Activated naive CD4-positive, alpha-beta T cell treated with Interleukin-2 at 50 U/mL for 16 hours (primary cell): ENCODE results near the gene HMGCS2.

ENCODE experiments used
- DNase-seq: peaks from one replicate; pipeline ENCODE4 v3.0.0-alpha.2; 2020

HMGCS2 gene

GRCh38 chr1:119768778-119769177, at the start of gene HMGCS2:
Gene HMGCS2 (minus strand): TSS chr1:119768905. CDS start chr1:119768844, 61 bp downstream.
- no peak for DNase-seq

GRCh38 chr1:119818181-119818580, 49.5 kb upstream of the HMGCS2 start:
- no peak for DNase-seq

GRCh38 chr1:119816407-119816806, 47.7 kb upstream of the HMGCS2 start:
- DNase-seq = no peak

- no peak for DNase-seq
These were observed 47.2 kb upstream of the HMGCS2 start for GRCh38 chr1:119815928-119816327.

- no peak for DNase-seq
These were observed 46.7 kb upstream of the HMGCS2 start for GRCh38 chr1:119815361-119815760.

- DNase-seq = no peak
These were observed 45.6 kb upstream of the HMGCS2 start for GRCh38 chr1:119814288-119814687.

GRCh38 chr1:119811985-119812557, 43.4 kb upstream of the HMGCS2 start:
- no peak for DNase-seq

- DNase-seq = no peak
These were observed 42.7 kb upstream of the HMGCS2 start, which contains the start of gene REG4 for GRCh38 chr1:119811387-119811786. Gene REG4 (minus strand): TSS chr1:119811460. CDS start chr1:119808769, 2,691 bp downstream.

- DNase-seq = peak; percentile 65
These were observed 40.4 kb upstream of the HMGCS2 start for GRCh38 chr1:119808972-119809550.

DNA sequence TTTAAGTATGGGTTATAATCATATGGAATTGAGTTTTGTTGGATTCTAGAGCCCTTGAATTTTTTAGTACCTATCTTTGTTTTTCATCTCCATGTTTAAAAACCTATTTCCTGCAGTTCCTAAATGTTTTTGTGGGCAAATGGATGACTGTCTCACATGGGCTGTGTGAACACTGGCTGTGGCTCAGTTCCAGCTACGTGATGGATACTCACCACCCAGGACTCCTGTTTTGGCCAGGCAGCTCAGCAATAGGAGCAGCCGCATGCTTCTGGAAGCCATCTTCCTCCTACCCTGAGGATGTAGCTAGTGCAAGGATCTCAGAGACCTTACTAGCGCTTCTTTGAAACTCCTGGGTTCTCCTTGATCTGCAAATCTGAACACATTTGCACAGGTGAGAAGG, 39.8 kb upstream of the HMGCS2 start:
- no peak for DNase-seq

- DNase-seq = no peak
These were observed 37.8 kb upstream of the HMGCS2 start for GRCh38 chr1:119806489-119806888.

DNA sequence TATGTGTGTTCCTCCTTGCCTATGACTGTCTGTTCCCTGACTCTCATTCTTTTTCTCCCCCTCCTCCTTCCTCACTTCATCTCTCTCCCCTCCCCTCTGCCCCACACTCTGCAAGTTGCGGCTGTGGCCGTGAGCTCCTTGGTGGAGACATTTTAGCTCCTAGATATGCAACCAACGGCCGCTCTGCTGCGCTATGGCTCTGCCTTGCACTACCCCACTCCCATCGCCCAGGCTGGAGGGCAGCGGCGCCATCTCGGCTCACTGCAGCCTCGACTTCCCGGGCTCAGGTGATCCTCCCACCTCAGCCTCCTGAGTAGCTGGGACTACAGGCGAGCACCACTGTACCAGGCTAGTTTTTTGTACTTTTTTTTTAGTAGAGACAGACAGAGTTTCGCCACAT, 37.0 kb upstream of the HMGCS2 start:
- DNase-seq = no peak

- no peak for DNase-seq
These were observed 36.5 kb upstream of the HMGCS2 start for GRCh38 chr1:119805247-119805646.

GRCh38 chr1:119799599-119800177, 31.0 kb upstream of the HMGCS2 start:
- DNase-seq = no peak

GRCh38 chr1:119799003-119799402, 30.3 kb upstream of the HMGCS2 start:
- DNase-seq = no peak

- no peak for DNase-seq
These were observed 28.9 kb upstream of the HMGCS2 start for GRCh38 chr1:119797606-119798005.

- DNase-seq = no peak
These were observed 28.5 kb upstream of the HMGCS2 start for GRCh38 chr1:119797162-119797561.

- no peak for DNase-seq
These were observed 26.8 kb upstream of the HMGCS2 start for GRCh38 chr1:119795261-119796200.

DNA sequence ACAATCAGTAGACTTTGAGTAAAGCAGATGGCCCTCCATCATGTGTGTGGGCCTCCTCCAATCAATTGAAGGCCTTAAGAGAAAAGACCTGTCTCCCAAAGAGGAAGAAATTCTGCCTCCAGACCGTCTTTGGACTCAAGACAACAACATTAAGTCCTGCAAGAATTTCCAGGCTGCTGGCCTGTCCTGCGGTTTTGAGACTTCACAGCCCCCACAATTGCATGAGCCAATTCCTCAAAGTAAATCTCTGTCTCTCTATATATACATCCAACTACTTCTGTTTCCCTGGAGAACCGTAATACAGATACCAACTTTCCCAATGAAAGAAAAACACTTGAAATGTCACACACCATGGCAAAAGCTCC, 26.2 kb upstream of the HMGCS2 start:
- no peak for DNase-seq

GRCh38 chr1:119794230-119794875, 25.6 kb upstream of the HMGCS2 start:
- DNase-seq = no peak

DNA sequence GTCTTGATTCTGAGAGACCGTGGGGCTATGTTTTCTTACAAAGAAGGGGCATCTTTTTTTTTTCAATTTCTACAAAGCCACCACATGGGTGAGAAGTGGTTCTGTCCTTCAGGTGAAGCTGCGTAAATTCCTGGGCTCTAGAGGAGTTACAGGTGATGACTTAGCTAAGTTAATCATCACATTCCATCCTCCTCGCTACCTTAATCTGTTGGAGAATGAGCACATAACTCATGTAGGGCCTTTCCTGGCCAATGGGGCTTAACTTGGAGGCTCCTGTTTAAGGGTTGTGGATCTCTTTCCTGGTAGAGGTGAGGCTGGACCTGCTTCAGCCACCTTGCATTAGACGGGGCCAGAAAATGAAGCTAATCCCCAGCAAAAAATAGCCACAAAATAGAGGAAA, 22.7 kb upstream of the HMGCS2 start:
- no peak for DNase-seq

DNA sequence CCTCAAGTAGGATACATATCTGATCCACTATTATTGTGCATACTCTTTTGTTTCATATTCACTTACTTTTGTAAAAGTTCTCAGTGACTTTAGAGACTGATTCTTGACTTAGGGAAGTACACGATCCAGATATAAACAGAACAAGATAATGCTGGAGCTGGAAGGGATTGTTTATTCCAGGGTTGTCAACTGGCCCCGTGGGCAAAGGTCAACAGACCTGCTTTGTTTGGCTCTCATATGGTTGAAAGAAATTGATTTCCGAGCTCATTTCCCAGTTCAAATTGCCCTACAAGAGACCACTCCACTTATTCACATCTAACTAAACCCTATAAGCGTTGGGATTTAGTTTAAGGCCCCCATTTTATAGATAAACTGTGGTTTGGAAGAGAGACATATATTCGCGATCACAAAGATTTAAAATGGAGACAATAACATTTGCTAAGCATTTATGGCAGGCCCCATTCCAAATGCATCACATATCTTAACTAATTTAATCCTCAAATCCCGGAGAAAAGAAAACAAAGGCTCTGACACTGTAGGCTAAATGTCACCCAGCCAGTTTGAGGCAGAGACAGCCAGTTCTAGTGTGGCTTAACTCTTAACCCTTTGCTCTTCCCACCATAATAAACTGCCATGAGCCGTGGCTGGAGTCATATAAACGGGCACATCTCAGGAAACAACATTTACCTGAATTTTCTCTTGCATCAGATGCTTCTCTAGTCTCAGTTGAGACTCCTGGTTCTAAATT, 21.9 kb upstream of the HMGCS2 start:
- DNase-seq = no peak
